ENCODE results near the gene PEX3.

PEX3 gene

DNA sequence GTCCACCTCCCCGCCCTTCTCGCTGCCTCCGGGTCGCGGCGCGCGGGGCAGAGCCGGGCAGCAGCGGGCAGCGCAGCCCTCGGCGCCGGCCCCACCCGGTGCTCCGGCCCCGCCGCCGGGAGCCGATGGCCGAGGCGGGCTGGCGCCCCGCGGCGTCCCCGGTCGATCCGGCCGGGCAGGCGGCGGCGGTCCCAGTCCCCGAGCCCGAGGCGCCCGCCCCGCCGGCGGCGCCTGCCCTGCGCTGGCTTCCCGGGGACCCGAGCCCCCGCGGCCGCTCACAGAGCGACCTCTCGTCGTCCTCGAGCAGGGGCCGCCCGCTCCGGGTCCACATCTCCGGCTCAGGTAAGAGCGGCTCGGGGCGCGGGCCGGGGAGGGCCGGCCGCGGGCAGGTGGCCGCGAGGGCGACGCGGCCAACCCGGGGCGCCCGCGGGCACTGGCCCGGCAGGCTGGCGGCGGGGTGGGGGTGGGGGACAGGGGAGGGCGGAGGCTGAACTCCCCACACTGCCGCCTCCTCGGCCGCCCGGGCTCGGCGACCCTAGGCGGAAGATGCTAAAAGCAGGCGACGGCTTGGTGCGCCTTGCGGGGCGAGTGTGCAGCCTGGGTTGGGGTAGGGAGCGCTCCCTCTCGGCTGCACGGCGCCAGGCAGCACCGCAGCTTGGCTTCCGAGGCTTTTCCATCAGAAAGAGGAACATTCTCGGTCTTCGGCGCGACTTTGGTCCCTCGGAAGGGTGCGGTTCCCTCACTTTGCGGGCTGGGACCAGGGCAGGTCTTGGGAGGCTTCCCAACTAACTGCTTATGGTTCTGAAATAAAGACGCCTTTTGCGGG lies 86.5 kb downstream of the PEX3 start:
- Histone ChIP-seq H3K27ac (ENCODE audit: low read depth, low read length) (peak overlapping the region; percentile 58), H3K36me3 (ENCODE audit: control insufficient read depth in 1 of 2, insufficient read depth in 2 of 2, low read length in 2 of 2) (no peaks in the 10 kb centered on the region), H3K4me1 (ENCODE audit: control insufficient read depth in 1 of 2, insufficient read depth in 2 of 2, low read length in 2 of 2) (peaks cover 26 to 48% of the 10 kb centered on the region in 2 donors), H3K9me3 (ENCODE audit: control insufficient read depth in 1 of 2, low read length in 2 of 2) (no peaks in the 10 kb centered on the region), H3K9ac (ENCODE audit: low read depth in 1 of 2, low read length in 2 of 2) (peak overlapping the region; percentile 73 to 77), H3K4me3 (ENCODE audit: low read depth in 1 of 2, low read length in 2 of 2) (peak overlapping the region; percentile 63 to 81), H3K27me3 (ENCODE audit: control insufficient read depth in 1 of 2, insufficient read depth in 2 of 2, low read length in 2 of 2) (no peaks in the 10 kb centered on the region)

GRCh38 chr6:143538374-143538773 lies 87.8 kb downstream of the PEX3 start:
- Histone ChIP-seq H3K27ac (ENCODE audit: low read depth, low read length) (no peak overlapping the region), H3K9ac (ENCODE audit: low read depth in 1 of 2, low read length in 2 of 2) (peak overlapping the region; percentile 58 to 77), H3K4me3 (ENCODE audit: low read depth in 1 of 2, low read length in 2 of 2) (peak overlapping the region; percentile 63 to 81), H3K36me3 (ENCODE audit: control insufficient read depth in 1 of 2, insufficient read depth in 2 of 2, low read length in 2 of 2) (no peaks in the 10 kb centered on the region), H3K27me3 (ENCODE audit: control insufficient read depth in 1 of 2, insufficient read depth in 2 of 2, low read length in 2 of 2) (no peaks in the 10 kb centered on the region), H3K4me1 (ENCODE audit: control insufficient read depth in 1 of 2, insufficient read depth in 2 of 2, low read length in 2 of 2) (peaks cover 33 to 57% of the 10 kb centered on the region in 2 donors), H3K9me3 (ENCODE audit: control insufficient read depth in 1 of 2, low read length in 2 of 2) (no peaks in the 10 kb centered on the region)

GRCh38 chr6:143539106-143539505 lies 88.5 kb downstream of the PEX3 start:
- Histone ChIP-seq H3K27me3 (ENCODE audit: control insufficient read depth in 1 of 2, insufficient read depth in 2 of 2, low read length in 2 of 2) (no peaks in the 10 kb centered on the region), H3K4me1 (ENCODE audit: control insufficient read depth in 1 of 2, insufficient read depth in 2 of 2, low read length in 2 of 2) (peaks cover 39 to 64% of the 10 kb centered on the region in 2 donors), H3K9ac (ENCODE audit: low read depth in 1 of 2, low read length in 2 of 2) (no peak overlapping the region), H3K36me3 (ENCODE audit: control insufficient read depth in 1 of 2, insufficient read depth in 2 of 2, low read length in 2 of 2) (no peaks in the 10 kb centered on the region), H3K9me3 (ENCODE audit: control insufficient read depth in 1 of 2, low read length in 2 of 2) (no peaks in the 10 kb centered on the region), H3K27ac (ENCODE audit: low read depth, low read length) (no peak overlapping the region), H3K4me3 (ENCODE audit: low read depth in 1 of 2, low read length in 2 of 2) (no peak overlapping the region)

DNA sequence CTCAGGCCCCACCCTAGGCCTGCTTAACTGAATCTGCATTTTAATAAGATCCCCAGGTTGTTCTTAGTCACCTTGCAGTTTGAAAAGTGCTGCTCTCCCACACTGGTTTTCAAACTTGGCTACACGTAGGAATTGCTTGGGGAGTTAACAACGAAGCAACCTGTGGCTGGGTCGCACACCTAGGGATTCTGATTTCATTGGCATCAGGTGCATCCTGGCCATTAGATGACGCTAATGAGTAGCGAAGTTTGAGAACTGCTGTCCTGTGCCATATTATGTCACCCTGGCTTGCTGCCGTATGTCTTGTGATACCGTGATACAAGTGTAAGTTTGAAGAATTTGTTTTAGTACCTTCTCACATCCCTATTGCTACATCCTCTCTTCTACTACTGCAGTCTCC lies 89.1 kb downstream of the PEX3 start:
- no peak overlapping the region for H3K9ac ChIP-seq (ENCODE audit: low read depth in 1 of 2, low read length in 2 of 2)
- no peak overlapping the region for H3K27ac ChIP-seq (ENCODE audit: low read depth, low read length)
- no peaks in the 10 kb centered on the region for H3K27me3 ChIP-seq (ENCODE audit: control insufficient read depth in 1 of 2, insufficient read depth in 2 of 2, low read length in 2 of 2)
- H3K9me3 ChIP-seq (ENCODE audit: control insufficient read depth in 1 of 2, low read length in 2 of 2), result no peaks in the 10 kb centered on the region
- H3K4me3 ChIP-seq (ENCODE audit: low read depth in 1 of 2, low read length in 2 of 2), result no peak overlapping the region
- H3K4me1 ChIP-seq (ENCODE audit: control insufficient read depth in 1 of 2, insufficient read depth in 2 of 2, low read length in 2 of 2), result peaks cover 43 to 67% of the 10 kb centered on the region in 2 donors
- no peaks in the 10 kb centered on the region for H3K36me3 ChIP-seq (ENCODE audit: control insufficient read depth in 1 of 2, insufficient read depth in 2 of 2, low read length in 2 of 2)

GRCh38 chr6:143540192-143540591 lies 89.6 kb downstream of the PEX3 start:
- Histone ChIP-seq H3K36me3 (ENCODE audit: control insufficient read depth in 1 of 2, insufficient read depth in 2 of 2, low read length in 2 of 2) (no peaks in the 10 kb centered on the region), H3K4me1 (ENCODE audit: control insufficient read depth in 1 of 2, insufficient read depth in 2 of 2, low read length in 2 of 2) (peaks cover 40 to 67% of the 10 kb centered on the region in 2 donors), H3K4me3 (ENCODE audit: low read depth in 1 of 2, low read length in 2 of 2) (no peak overlapping the region), H3K9ac (ENCODE audit: low read depth in 1 of 2, low read length in 2 of 2) (peak overlapping the region in 1 of 2 donors; percentile 33), H3K9me3 (ENCODE audit: control insufficient read depth in 1 of 2, low read length in 2 of 2) (no peaks in the 10 kb centered on the region), H3K27ac (ENCODE audit: low read depth, low read length) (no peak overlapping the region), H3K27me3 (ENCODE audit: control insufficient read depth in 1 of 2, insufficient read depth in 2 of 2, low read length in 2 of 2) (no peaks in the 10 kb centered on the region)
